Activated effector memory CD4-positive, alpha-beta T cell treated with Interleukin-2 at 50 U/mL for 16 hours (primary cell): Measurements from ENCODE around the gene AARSD1.
"Not testable (repeated sequence)": the region's sequence is repeated elsewhere in the genome, so short reads cannot be mapped to it uniquely, and the experiment has no call there.

Experiments
- DNase-seq: peaks from one replicate; pipeline ENCODE4 v3.0.0-alpha.2; 2020

AARSD1 gene

GRCh38 chr17:42964161-42964932 lies at the start of gene AARSD1:
AARSD1 (minus strand) TSS chr17:42964454; CDS start chr17:42964440, 14 bp downstream.
- DNase-seq, result peak; percentile 81

GRCh38 chr17:43013296-43013695 lies 49.0 kb upstream of the AARSD1 start:
- DNase-seq, result no peak

GRCh38 chr17:43011728-43012472 lies 47.6 kb upstream of the AARSD1 start:
- no peak for DNase-seq

GRCh38 chr17:43010667-43011308 lies 46.5 kb upstream of the AARSD1 start:
- no peak for DNase-seq

- DNase-seq, result peak; percentile 78
These were observed 42.6 kb upstream of the AARSD1 start, which contains the start of gene IFI35 for GRCh38 chr17:43006639-43007551. IFI35 (plus strand) TSS chr17:43006784; CDS start chr17:43006948, 164 bp downstream.

GRCh38 chr17:43003542-43004172 lies 39.4 kb upstream of the AARSD1 start:
- DNase-seq, result no peak

- DNase-seq, result not testable (repeated sequence)
These were observed 36.6 kb upstream of the AARSD1 start for GRCh38 chr17:43000894-43001293.

- DNase-seq, result no peak
These were observed 34.8 kb upstream of the AARSD1 start for GRCh38 chr17:42999003-42999525.

- peak; percentile 98 for DNase-seq
These were observed 34.0 kb upstream of the AARSD1 start, which contains the start of gene RPL27 for GRCh38 chr17:42997984-42998938. RPL27 (plus strand) TSS chr17:42998419; CDS start chr17:42998751, 332 bp downstream.

GRCh38 chr17:42997390-42997983 lies 33.2 kb upstream of the AARSD1 start:
- no peak for DNase-seq

GRCh38 chr17:42993913-42994312 lies 29.7 kb upstream of the AARSD1 start:
- DNase-seq, result not testable (repeated sequence)

GRCh38 chr17:42992872-42993271 lies 28.6 kb upstream of the AARSD1 start:
- DNase-seq, result no peak

GRCh38 chr17:42991471-42991870 lies 27.2 kb upstream of the AARSD1 start:
- no peak for DNase-seq

- DNase-seq, result no peak
These were observed 25.7 kb upstream of the AARSD1 start for GRCh38 chr17:42989726-42990652.

- DNase-seq, result no peak
These were observed 24.9 kb upstream of the AARSD1 start for GRCh38 chr17:42989141-42989540.

- DNase-seq, result no peak
These were observed 21.0 kb upstream of the AARSD1 start for GRCh38 chr17:42985225-42985624.

- DNase-seq, result no peak
These were observed 18.0 kb upstream of the AARSD1 start for GRCh38 chr17:42982266-42982665.

GRCh38 chr17:42980766-42981397 lies 16.6 kb upstream of the AARSD1 start:
- peak; percentile 31 for DNase-seq
